C4-2B (cell line): ENCODE results near the gene ZNF516.

Source experiments
- H3K27ac ChIP-seq: fragments of 450-650 bp; 2 replicates; pipeline ENCODE4 v1.5.1; 2017
- CTCF ChIP-seq: fragments of 450-650 bp; conservative IDR thresholded peaks from 2 replicates; pipeline ENCODE4 v1.5.1; 2017; ENCODE audit warnings: mild to moderate bottlenecking
- ZFX ChIP-seq: fragments of 450-650 bp; IDR thresholded peaks from 2 replicates; pipeline ENCODE4 v1.6.1; 2017

ZNF516 gene

GRCh38 chr18:76399613-76400391 lies 95.2 kb downstream of the ZNF516 start:
- TF ChIP-seq ZFX (no peak), CTCF (no peak)
- no peak overlapping the region for H3K27ac ChIP-seq

GRCh38 chr18:76398896-76399612 lies 96.0 kb downstream of the ZNF516 start:
- no peak for TF ChIP-seq ZFX
- TF ChIP-seq CTCF, result peak; percentile 91
- no peak overlapping the region for H3K27ac ChIP-seq

- TF ChIP-seq CTCF, result no peak
- TF ChIP-seq ZFX, result no peak
- H3K27ac ChIP-seq, result no peak overlapping the region
These were observed 96.7 kb downstream of the ZNF516 start for GRCh38 chr18:76398295-76398694.

GRCh38 chr18:76397631-76398030 lies 97.4 kb downstream of the ZNF516 start:
- H3K27ac ChIP-seq, result no peak overlapping the region
- TF ChIP-seq ZFX (no peak), CTCF (no peak)

GRCh38 chr18:76396792-76397191 lies 98.2 kb downstream of the ZNF516 start:
- H3K27ac ChIP-seq, result no peak overlapping the region
- no peak for TF ChIP-seq CTCF
- no peak for TF ChIP-seq ZFX

- H3K27ac ChIP-seq, result no peak overlapping the region
These were observed 99.4 kb downstream of the ZNF516 start for GRCh38 chr18:76395609-76396008.

More at GRCh38 chr18:76395609-76396008, 99.4 kb downstream of the ZNF516 start:
- TF ChIP-seq ZFX (no peak), CTCF (no peak)
